ENCODE data around the gene SRL. TPM values are rescaled to one million over a fixed set of nuclear protein-coding genes. Genes with fewer than 3 reads are reported as not detected.

The SRL gene
- polyA plus RNA-seq, 3 donors, result not detected

- Histone ChIP-seq H3K4me3 (replicated peaks in 1 of 3; ENCODE audit: low read depth in 2 of 3, low read length in 3 of 3) (no peak overlapping the region), H2AFZ (ENCODE audit: insufficient read depth, low read depth, low read length, poor library complexity, severe bottlenecking) (no peak overlapping the region), H3K27ac (ENCODE audit: low read depth in 1 of 2, low read length in 2 of 2) (no peak overlapping the region), H3K9ac (ENCODE audit: insufficient read depth, low read length, poor library complexity, severe bottlenecking) (no peak overlapping the region), H3K4me2 (replicated peaks; ENCODE audit: extremely low read depth, low read length, poor library complexity, severe bottlenecking) (no peak overlapping the region), H3K36me3 (replicated peaks in 1 of 2; ENCODE audit: control insufficient read depth in 1 of 2, insufficient read depth in 2 of 2, low read length in 2 of 2) (no peaks in the 10 kb centered on the region), H3K4me1 (ENCODE audit: control insufficient read depth in 1 of 2, insufficient read depth in 2 of 2, low read length in 2 of 2) (peaks cover 16 to 18% of the 10 kb centered on the region in 2 donors), H3K79me2 (ENCODE audit: insufficient read depth, low read length) (no peaks in the 10 kb centered on the region), H3K27me3 (ENCODE audit: control insufficient read depth in 2 of 2, insufficient read depth in 2 of 2, low read length in 2 of 2) (no peaks in the 10 kb centered on the region), H4K20me1 (ENCODE audit: insufficient read depth, low read length) (no peaks in the 10 kb centered on the region), H3K9me3 (replicated peaks in 1 of 2; ENCODE audit: control insufficient read depth in 1 of 2, insufficient read depth in 1 of 2, low read length in 2 of 2) (peaks cover 0 to 5% of the 10 kb centered on the region in 2 donors)
- no peak for TF ChIP-seq CTCF (IDR thresholded peaks at IDR 0.05)
- H3K27me3 Mint-ChIP-seq (ENCODE audit: low read depth in 3 of 3), result peaks cover 10 to 23% (median 12%) of the 10 kb centered on the region in 3 donors
- no peaks in the 10 kb centered on the region for H3K36me3 Mint-ChIP-seq
- intact Hi-C loops (cut with micrococcal nuclease), result no loop called here
- H3K4me1 Mint-ChIP-seq, result peaks cover 14% of the 10 kb centered on the region
- peak; percentile 52 to 57 (median 54) for DNase-seq
- H3K9me3 Mint-ChIP-seq, result peaks cover 0 to 15% (median 12%) of the 10 kb centered on the region in 7 donors
- peak overlapping the region in 6 of 7 donors; percentile 43 to 79 (median 64) for H3K27ac Mint-ChIP-seq
- H3K4me3 Mint-ChIP-seq, result no peak overlapping the region
- WGBS (ENCODE audit: insufficient coverage), result 16% methylated on average over 3 of the region's 5 CpGs
Measured at GRCh38 chr16:4142268-4142667, 99.6 kb downstream of the SRL start.

GRCh38 chr16:4141604-4142003 is 100.3 kb downstream of the SRL start:
- Histone ChIP-seq H3K36me3 (replicated peaks in 1 of 2; ENCODE audit: control insufficient read depth in 1 of 2, insufficient read depth in 2 of 2, low read length in 2 of 2) (no peaks in the 10 kb centered on the region), H3K4me2 (replicated peaks; ENCODE audit: extremely low read depth, low read length, poor library complexity, severe bottlenecking) (no peak overlapping the region), H3K4me3 (replicated peaks in 1 of 3; ENCODE audit: low read depth in 2 of 3, low read length in 3 of 3) (no peak overlapping the region), H2AFZ (ENCODE audit: insufficient read depth, low read depth, low read length, poor library complexity, severe bottlenecking) (no peak overlapping the region), H3K27ac (ENCODE audit: low read depth in 1 of 2, low read length in 2 of 2) (no peak overlapping the region), H3K9me3 (replicated peaks in 1 of 2; ENCODE audit: control insufficient read depth in 1 of 2, insufficient read depth in 1 of 2, low read length in 2 of 2) (peaks cover 0 to 5% of the 10 kb centered on the region in 2 donors), H3K27me3 (ENCODE audit: control insufficient read depth in 2 of 2, insufficient read depth in 2 of 2, low read length in 2 of 2) (no peaks in the 10 kb centered on the region), H3K79me2 (ENCODE audit: insufficient read depth, low read length) (no peaks in the 10 kb centered on the region), H3K9ac (ENCODE audit: insufficient read depth, low read length, poor library complexity, severe bottlenecking) (no peak overlapping the region), H3K4me1 (ENCODE audit: control insufficient read depth in 1 of 2, insufficient read depth in 2 of 2, low read length in 2 of 2) (peaks cover 16 to 18% of the 10 kb centered on the region in 2 donors), H4K20me1 (ENCODE audit: insufficient read depth, low read length) (no peaks in the 10 kb centered on the region)
- Mint-ChIP-seq H3K9me3 (peaks cover 0 to 15% (median 12%) of the 10 kb centered on the region in 7 donors), H3K27me3 (ENCODE audit: low read depth in 3 of 3) (peaks cover 10 to 20% (median 15%) of the 10 kb centered on the region in 3 donors), H3K27ac (no peak overlapping the region), H3K4me3 (no peak overlapping the region), H3K36me3 (no peaks in the 10 kb centered on the region), H3K4me1 (peaks cover 14% of the 10 kb centered on the region)
- no peak for TF ChIP-seq CTCF (IDR thresholded peaks at IDR 0.05)
- no peak for DNase-seq
- intact Hi-C loops (cut with micrococcal nuclease), result no loop called here
- 97% methylated on average over 8 of the region's 12 CpGs for WGBS (ENCODE audit: insufficient coverage)
